Transverse colon (tissue), 4 donors: ENCODE measurements around the gene AKAP6.

Source experiments
- POLR2A ChIP-seq: fragments of 450-650 bp; IDR thresholded peaks from one replicate; pipeline ENCODE4 v1.6.1; 2016; ENCODE audit warnings: antibody characterized with exemption, mild to moderate bottlenecking, moderate library complexity
- POLR2AphosphoS5 ChIP-seq, 3 donors: sonication (generic); formaldehyde crosslinking; IDR thresholded peaks; one replicate each; pipeline ENCODE4 v1.6.1; 2016; ENCODE audit warnings: antibody characterized with exemption in 3 of 3
- TF ChIP-seq, protein P1 (sequence below), 5 experiments: fragments of 200-600 bp in 3 of 5; fragments of 450-650 bp in 2 of 5; sonication (generic) in 3 of 5; IDR thresholded peaks; 1 replicate in 2 of 5; 2 replicates in 3 of 5; pipeline ENCODE4 v1.5.1; 2016 to 2017; ENCODE audit warnings: antibody characterized with exemption in 5 of 5, inconsistent platforms in 3 of 5, mild to moderate bottlenecking in 2 of 5, moderate library complexity in 1 of 5

DNA sequence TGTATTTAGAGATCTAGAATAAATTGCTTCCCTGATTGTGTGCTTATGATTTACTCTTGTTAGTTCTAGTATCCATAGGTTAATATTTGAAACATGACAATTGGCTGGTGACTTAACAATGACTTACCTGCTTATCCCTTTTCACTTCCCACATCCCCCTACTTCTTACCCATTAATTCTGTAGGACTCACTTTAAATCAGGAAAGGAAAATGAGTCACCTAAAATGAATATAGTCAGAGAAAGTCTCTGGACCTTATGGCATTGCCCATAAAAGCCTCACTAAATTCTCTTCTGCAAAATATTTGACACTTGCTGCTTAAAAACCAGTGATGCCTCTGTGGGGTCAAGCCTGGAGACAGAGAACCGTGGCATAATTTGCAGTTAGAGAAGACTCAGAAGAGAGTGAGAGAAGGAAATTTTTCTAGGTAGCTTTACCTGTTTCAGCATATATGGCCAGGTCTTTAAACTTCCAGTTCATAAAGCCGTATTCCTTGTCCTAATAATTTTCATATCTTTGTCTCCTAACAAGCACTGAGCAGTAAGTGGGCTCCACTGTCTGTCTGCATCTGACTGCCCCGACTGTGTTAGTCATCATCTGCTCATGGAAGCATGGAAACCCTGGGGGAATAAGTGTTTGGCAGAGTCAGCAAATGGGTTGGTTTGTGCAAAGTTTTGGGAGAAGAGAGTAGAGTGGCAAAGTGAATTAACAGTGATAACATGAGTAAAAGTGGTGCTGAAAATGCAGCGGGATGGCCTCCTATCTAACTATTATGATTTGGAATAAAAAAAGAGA, 294.4 kb downstream of the AKAP6 start:
- TF ChIP-seq, protein P1, sequence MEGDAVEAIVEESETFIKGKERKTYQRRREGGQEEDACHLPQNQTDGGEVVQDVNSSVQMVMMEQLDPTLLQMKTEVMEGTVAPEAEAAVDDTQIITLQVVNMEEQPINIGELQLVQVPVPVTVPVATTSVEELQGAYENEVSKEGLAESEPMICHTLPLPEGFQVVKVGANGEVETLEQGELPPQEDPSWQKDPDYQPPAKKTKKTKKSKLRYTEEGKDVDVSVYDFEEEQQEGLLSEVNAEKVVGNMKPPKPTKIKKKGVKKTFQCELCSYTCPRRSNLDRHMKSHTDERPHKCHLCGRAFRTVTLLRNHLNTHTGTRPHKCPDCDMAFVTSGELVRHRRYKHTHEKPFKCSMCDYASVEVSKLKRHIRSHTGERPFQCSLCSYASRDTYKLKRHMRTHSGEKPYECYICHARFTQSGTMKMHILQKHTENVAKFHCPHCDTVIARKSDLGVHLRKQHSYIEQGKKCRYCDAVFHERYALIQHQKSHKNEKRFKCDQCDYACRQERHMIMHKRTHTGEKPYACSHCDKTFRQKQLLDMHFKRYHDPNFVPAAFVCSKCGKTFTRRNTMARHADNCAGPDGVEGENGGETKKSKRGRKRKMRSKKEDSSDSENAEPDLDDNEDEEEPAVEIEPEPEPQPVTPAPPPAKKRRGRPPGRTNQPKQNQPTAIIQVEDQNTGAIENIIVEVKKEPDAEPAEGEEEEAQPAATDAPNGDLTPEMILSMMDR (IDR thresholded peaks at IDR 0.05): no peak
- TF ChIP-seq POLR2AphosphoS5 (IDR thresholded peaks at IDR 0.05): no peak
- no peak for TF ChIP-seq POLR2A
